Neural crest cell (in vitro differentiated cells): Measurements from ENCODE around the gene SENP8. TPM values are rescaled to one million over a fixed set of nuclear protein-coding genes. Genes with fewer than 3 reads are reported as not detected.

Experiments used
- DNase-seq: peaks from one replicate; pipeline ENCODE4 v3.0.0; 2021; ENCODE audit warnings: low read depth, mixed read lengths, low spot score
- H3K27ac Mint-ChIP-seq: one replicate; pipeline ENCODE4 v1.8.0; 2021; ENCODE audit warnings: mild to moderate bottlenecking, mixed read lengths; ENCODE audit not compliant: unreplicated experiment
- H3K27me3 Mint-ChIP-seq: 2 replicates; pipeline ENCODE4 v1.8.0; 2021; ENCODE audit warnings: low read depth, mild to moderate bottlenecking, mixed read lengths
- H3K36me3 Mint-ChIP-seq: 2 replicates; pipeline ENCODE4 v1.8.0; 2021; ENCODE audit warnings: low read depth, mild to moderate bottlenecking, mixed read lengths
- H3K4me1 Mint-ChIP-seq: 2 replicates; pipeline ENCODE4 v1.8.0; 2021; ENCODE audit warnings: mixed read lengths
- H3K4me3 Mint-ChIP-seq: one replicate; pipeline ENCODE4 v1.8.0; 2021; ENCODE audit warnings: mild to moderate bottlenecking, mixed read lengths
- H3K9me3 Mint-ChIP-seq: 2 replicates; pipeline ENCODE4 v1.8.0; 2021; ENCODE audit warnings: mixed read lengths
- total RNA-seq: library from RNA; stranded (reverse); gene quantifications from 2 replicates; pipeline ENCODE4 v1.2.1, GENCODE V29; 2021
- TF ChIP-seq, protein P1 (sequence below): fragments of 200-600 bp; sonication (generic); conservative IDR thresholded peaks from 2 replicates; pipeline ENCODE4 v1.5.0; 2021; ENCODE audit warnings: antibody characterized with exemption, mild to moderate bottlenecking

Gene SENP8
- total RNA-seq, 1 donor from 2014 or later, result 4.3 TPM

DNA sequence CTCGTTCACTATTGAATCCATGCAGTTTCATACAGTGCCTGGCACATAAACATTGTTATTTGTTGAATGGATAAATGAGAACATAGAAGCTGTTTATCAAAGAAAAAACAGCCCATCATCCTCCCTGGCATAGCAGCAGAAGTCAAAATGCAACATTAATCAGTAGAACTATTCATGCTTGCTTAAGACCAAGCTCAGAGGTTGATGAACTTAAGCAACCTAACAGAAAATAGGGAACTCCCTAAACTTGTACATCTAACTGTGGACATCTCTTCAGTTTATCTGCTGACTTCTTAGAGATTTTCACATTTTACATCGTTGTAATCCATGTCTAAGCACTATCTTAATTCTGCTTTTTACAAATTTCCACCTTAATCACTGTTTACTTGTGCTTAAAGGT lies 29.2 kb downstream of the SENP8 start:
- Mint-ChIP-seq H3K4me3 (no peak overlapping the region), H3K36me3 (no peaks in the 10 kb centered on the region), H3K4me1 (no peaks in the 10 kb centered on the region), H3K9me3 (no peaks in the 10 kb centered on the region), H3K27me3 (no peaks in the 10 kb centered on the region), H3K27ac (no peak overlapping the region)
- TF ChIP-seq, protein P1, sequence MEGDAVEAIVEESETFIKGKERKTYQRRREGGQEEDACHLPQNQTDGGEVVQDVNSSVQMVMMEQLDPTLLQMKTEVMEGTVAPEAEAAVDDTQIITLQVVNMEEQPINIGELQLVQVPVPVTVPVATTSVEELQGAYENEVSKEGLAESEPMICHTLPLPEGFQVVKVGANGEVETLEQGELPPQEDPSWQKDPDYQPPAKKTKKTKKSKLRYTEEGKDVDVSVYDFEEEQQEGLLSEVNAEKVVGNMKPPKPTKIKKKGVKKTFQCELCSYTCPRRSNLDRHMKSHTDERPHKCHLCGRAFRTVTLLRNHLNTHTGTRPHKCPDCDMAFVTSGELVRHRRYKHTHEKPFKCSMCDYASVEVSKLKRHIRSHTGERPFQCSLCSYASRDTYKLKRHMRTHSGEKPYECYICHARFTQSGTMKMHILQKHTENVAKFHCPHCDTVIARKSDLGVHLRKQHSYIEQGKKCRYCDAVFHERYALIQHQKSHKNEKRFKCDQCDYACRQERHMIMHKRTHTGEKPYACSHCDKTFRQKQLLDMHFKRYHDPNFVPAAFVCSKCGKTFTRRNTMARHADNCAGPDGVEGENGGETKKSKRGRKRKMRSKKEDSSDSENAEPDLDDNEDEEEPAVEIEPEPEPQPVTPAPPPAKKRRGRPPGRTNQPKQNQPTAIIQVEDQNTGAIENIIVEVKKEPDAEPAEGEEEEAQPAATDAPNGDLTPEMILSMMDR, result no peak
- DNase-seq, result no peak

DNA sequence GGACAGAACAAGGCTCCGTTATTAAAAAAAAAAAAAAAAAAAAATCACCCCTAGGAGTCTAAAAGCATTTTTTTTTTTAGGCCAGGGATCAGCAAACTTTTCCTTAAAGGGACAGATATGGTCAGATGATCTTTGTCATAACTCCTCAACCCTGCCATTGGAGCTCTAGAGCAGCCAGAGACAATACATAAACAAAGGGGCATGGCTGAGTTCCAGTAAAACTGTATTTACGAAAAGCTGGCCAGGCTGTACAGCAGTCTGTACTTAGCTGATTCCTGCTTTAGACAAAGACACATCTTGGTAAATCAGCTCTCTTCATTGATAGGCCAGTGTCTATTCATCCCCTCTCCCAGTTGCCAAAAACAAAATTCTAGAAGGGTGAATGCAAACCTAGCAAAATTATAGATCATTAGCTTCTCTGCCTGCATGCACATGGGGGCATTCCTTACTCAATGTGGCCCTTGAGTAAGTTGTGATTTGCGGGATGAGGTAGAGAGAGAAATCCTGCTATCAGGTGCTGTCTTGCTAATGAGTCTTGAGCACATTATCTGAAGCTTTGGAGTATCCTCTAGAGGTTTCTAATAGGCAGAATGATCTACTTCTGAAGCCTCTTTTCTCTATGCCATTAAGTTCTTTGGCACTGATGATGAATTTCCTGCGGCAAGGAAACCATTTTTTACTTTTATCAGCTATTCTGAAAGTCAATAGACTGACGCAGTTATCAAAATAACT lies 35.2 kb downstream of the SENP8 start:
- DNase-seq, result no peak
- no peaks in the 10 kb centered on the region for H3K36me3 Mint-ChIP-seq
- H3K4me1 Mint-ChIP-seq, result peaks cover 4% of the 10 kb centered on the region
- no peaks in the 10 kb centered on the region for H3K9me3 Mint-ChIP-seq
- no peak overlapping the region for H3K4me3 Mint-ChIP-seq
- TF ChIP-seq, protein P1, result no peak
- H3K27me3 Mint-ChIP-seq, result no peaks in the 10 kb centered on the region
- H3K27ac Mint-ChIP-seq, result no peak overlapping the region

DNA sequence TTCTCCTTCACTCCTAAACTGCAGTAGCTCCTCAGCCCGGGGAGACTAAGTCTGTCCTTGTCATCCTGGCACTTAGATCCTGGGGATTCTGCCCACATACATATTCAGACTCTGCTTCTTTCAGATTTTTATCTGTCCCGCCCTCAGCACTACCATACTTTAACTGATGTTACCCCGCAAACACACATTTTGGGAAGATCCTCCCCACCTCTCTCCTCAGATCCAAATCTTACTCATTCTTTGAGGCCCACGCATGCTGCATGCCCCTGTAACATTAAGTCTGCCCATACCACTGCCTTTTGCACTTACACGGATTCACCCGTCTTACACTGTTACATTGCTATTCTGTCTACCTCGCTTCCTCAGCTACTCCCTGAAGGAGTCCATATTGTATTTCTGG lies 36.1 kb downstream of the SENP8 start:
- TF ChIP-seq, protein P1, result no peak
- DNase-seq, result no peak
- no peaks in the 10 kb centered on the region for H3K9me3 Mint-ChIP-seq

DNA sequence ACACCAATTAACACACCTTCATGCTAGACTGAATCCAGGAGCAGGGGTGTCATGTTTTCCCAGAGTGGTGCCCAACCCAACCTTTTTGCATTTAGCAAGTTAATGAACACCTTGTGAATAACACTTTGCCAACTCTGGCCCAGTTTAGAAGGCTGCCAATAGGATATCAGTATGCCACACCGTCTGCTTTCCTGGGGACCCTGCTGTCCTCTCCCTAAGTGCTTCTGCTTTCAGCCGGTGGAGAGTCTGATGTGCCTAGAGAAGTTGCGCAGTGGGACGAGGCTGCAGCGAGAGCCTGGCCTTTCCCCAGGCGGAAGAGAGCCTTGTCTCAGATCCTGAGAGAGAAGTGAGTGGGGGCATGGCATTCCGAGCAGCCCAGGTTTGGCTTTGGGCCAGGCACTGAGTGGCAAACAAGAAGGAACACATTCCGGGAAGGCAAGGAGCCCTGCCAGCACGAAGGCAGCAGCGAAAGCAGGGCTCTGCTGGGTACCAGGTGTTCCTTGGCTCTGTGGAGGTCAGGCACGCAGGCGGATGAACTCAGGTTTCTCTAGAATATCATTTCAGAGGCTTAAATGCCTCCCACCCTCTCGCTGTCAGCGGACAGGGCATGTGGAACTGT lies 36.9 kb downstream of the SENP8 start:
- H3K4me3 Mint-ChIP-seq, result no peak overlapping the region
- DNase-seq, result no peak
- H3K4me1 Mint-ChIP-seq, result peaks cover 4% of the 10 kb centered on the region
- H3K9me3 Mint-ChIP-seq, result no peaks in the 10 kb centered on the region
- TF ChIP-seq, protein P1, result no peak
- H3K36me3 Mint-ChIP-seq, result no peaks in the 10 kb centered on the region
- H3K27ac Mint-ChIP-seq, result no peak overlapping the region
- no peaks in the 10 kb centered on the region for H3K27me3 Mint-ChIP-seq

More for the DNA sequence above, 36.1 kb downstream of the SENP8 start:
- Mint-ChIP-seq H3K27ac (no peak overlapping the region), H3K36me3 (no peaks in the 10 kb centered on the region), H3K4me3 (no peak overlapping the region), H3K4me1 (peaks cover 4% of the 10 kb centered on the region), H3K27me3 (no peaks in the 10 kb centered on the region)

DNA sequence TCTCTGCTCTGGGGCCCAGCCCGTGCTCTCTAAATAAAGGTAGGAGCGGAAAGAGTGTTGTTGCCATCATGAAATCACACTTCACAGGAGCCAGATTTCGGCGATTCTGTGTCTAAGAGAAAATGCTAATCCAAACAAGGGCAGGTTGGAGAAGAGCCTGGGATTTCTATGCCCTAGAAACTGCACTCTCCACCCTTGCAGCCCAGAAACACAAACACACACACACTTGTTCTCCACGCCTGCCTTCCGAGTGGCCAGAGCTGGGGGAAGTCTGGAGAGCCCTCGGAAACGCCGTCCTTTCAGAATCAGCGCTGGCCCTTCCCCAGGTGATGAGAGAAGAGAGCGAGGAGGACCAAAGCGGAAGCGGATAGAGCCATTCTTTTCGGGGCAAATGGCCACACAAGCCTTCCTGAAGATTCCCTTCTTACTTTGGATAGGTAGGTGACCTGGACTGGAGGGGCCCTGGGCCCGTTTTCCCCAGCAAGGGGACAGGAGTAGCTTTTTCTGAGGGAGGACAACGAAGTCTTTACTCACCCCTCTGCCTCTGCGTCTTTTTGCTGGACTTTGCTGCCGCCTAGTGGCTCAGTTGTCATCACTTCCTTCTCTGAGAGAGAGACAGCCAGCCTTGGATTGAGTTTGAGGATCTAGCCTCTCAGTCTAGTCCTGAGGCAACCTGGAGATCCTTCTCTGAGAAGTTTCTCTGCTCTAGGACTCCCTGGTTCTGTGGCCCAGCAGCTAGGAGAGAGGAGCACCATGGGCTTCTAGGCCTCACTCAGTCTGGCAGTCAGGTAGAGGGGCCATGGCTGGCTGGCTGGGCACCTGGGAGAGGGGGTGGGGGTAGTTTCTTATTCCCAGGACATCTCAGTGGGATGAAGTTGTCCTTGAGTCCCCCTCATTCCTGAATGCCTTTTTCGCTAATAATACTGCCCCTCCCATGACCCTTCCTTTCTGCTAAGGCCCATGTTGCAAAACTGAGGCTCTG lies 37.7 kb downstream of the SENP8 start:
- Mint-ChIP-seq H3K4me3 (peak overlapping the region; percentile 24), H3K36me3 (no peaks in the 10 kb centered on the region), H3K27ac (no peak overlapping the region), H3K4me1 (peaks cover 4% of the 10 kb centered on the region), H3K9me3 (no peaks in the 10 kb centered on the region), H3K27me3 (no peaks in the 10 kb centered on the region)
- TF ChIP-seq, protein P1, result peak; percentile 92
- DNase-seq, result peak; percentile 91
